OCI-LY7 (cell line): ENCODE results near the gene SETBP1. TPM values are rescaled to one million over a fixed set of nuclear protein-coding genes. Genes with fewer than 3 reads are reported as not detected.

Source experiments
- BruUV-seq: library from RNA; stranded (reverse); fragments of 400-500 nt; replicated peaks from 2 replicates; lab custom pipeline; 2021; lab: Mats Ljungman, UMichigan
- CTCF ChIA-PET: fragments of 300-600 bp; sonication (Branson Sonifier 250); formaldehyde crosslinking; loops from one replicate; lab custom pipeline; 2022; ENCODE audit warnings: antibody characterized with exemption; ENCODE audit not compliant: unreplicated experiment; lab: Charles Lee
- POLR2A ChIA-PET: fragments of 300-600 bp; sonication (Branson Sonifier 250); formaldehyde crosslinking; loops from one replicate; lab custom pipeline; 2022; ENCODE audit warnings: antibody characterized with exemption; lab: Charles Lee
- DNase-seq: peaks from one replicate; pipeline ENCODE4 v3.0.0-alpha.2; 2015; ENCODE audit warnings: low spot score
- H2AFZ ChIP-seq: fragments of 200-600 bp; sonication (generic), shearing (Covaris generic); 2 replicates; pipeline ENCODE4 v1.6.1; 2014; ENCODE audit warnings: mild to moderate bottlenecking, antibody characterized with exemption, low read length, moderate library complexity
- H3K27ac ChIP-seq: fragments of 200-600 bp; sonication (generic); 2 replicates; pipeline ENCODE4 v1.5.1; 2014; ENCODE audit warnings: mixed run types, low read depth, mild to moderate bottlenecking, moderate library complexity, low read length, inconsistent platforms; ENCODE audit not compliant: poor library complexity, severe bottlenecking
- H3K36me3 ChIP-seq: fragments of 200-600 bp; sonication (generic); 2 replicates; pipeline ENCODE4 v1.6.1; 2014; ENCODE audit warnings: mild to moderate bottlenecking, antibody characterized with exemption, low read length, moderate library complexity, mixed read lengths; ENCODE audit not compliant: insufficient read depth
- H3K4me1 ChIP-seq: fragments of 200-600 bp; sonication (generic); 2 replicates; pipeline ENCODE4 v1.5.1; 2014; ENCODE audit warnings: mild to moderate bottlenecking, low read length; ENCODE audit not compliant: insufficient read depth, poor library complexity, severe bottlenecking
- H3K4me2 ChIP-seq: fragments of 200-600 bp; sonication (generic); 2 replicates; pipeline ENCODE4 v1.6.1; 2014; ENCODE audit warnings: mild to moderate bottlenecking, low read length
- H3K4me3 ChIP-seq: fragments of 200-600 bp; sonication (generic); 2 replicates; pipeline ENCODE4 v1.5.1; 2014; ENCODE audit warnings: mild to moderate bottlenecking, low read depth, low read length; ENCODE audit not compliant: poor library complexity, severe bottlenecking
- H3K79me2 ChIP-seq: fragments of 200-600 bp; sonication (generic); 2 replicates; pipeline ENCODE4 v1.6.1; 2016; ENCODE audit warnings: low read depth, mild to moderate bottlenecking, low read length, moderate library complexity, mixed read lengths; ENCODE audit not compliant: insufficient read depth
- H3K9me2 ChIP-seq: fragments of 200-600 bp; sonication (generic); 2 replicates; pipeline ENCODE4 v1.6.1; 2016; ENCODE audit warnings: mild to moderate bottlenecking, low read length, mixed read lengths; ENCODE audit not compliant: insufficient read depth
- H3K9me3 ChIP-seq: fragments of 200-600 bp; sonication (generic); 2 replicates; pipeline ENCODE4 v1.6.1; 2014; ENCODE audit warnings: mild to moderate bottlenecking, mixed run types, low read length, mixed read lengths
- H4K20me1 ChIP-seq: fragments of 200-600 bp; sonication (generic); 2 replicates; pipeline ENCODE4 v1.6.1; 2014; ENCODE audit warnings: mild to moderate bottlenecking, antibody characterized with exemption, low read length, moderate library complexity, mixed read lengths; ENCODE audit not compliant: insufficient read depth
- CTCF ChIP-seq: fragments of 200-600 bp; sonication (generic); conservative IDR thresholded peaks from 2 replicates; pipeline ENCODE4 v1.5.1; 2014; ENCODE audit warnings: mild to moderate bottlenecking, antibody characterized with exemption, low read length, moderate library complexity, mixed read lengths
- EZH2phosphoT487 ChIP-seq: fragments of 200-600 bp; sonication (generic); IDR thresholded peaks from 2 replicates; pipeline ENCODE4 v1.6.1; 2018; ENCODE audit warnings: low read depth, borderline replicate concordance, mild to moderate bottlenecking, mixed run types, antibody characterized with exemption, low read length, moderate library complexity, mixed read lengths
- intact Hi-C: fragments of 100-400 bp; cut with micrococcal nuclease; formaldehyde crosslinking; loops from one replicate; pipeline ENCODE4 v1.10.0; 2022; ENCODE audit not compliant: unreplicated experiment
- total RNA-seq, 2 experiments: library from RNA; depleted of rRNA in 1 of 2; stranded (reverse); fragments of >200 nt in 1 of 2; shearing (Covaris generic) in 1 of 2; gene quantifications; 2 replicates each; pipeline ENCODE4 v1.2.3, GENCODE V29; 2014 to 2022

SETBP1 gene
- total RNA-seq, 2 experiments from 2014 or later, result 2.6 to 9.1 TPM

GRCh38 chr18:44866103-44866502, 185.4 kb downstream of the SETBP1 start:
- Histone ChIP-seq H3K4me1 (no peaks in the 10 kb centered on the region), H4K20me1 (no peaks in the 10 kb centered on the region), H3K9me2 (no peaks in the 10 kb centered on the region), H3K4me3 (no peak overlapping the region), H3K9me3 (no peaks in the 10 kb centered on the region), H2AFZ (no peak overlapping the region), H3K27ac (no peak overlapping the region), H3K4me2 (no peak overlapping the region), H3K36me3 (no peaks in the 10 kb centered on the region), H3K79me2 (no peaks in the 10 kb centered on the region)
- POLR2A ChIA-PET, result no interaction called here
- no TSS peak for BruUV-seq
- CTCF ChIA-PET, result no interaction called here
- TF ChIP-seq CTCF (no peak), EZH2phosphoT487 (no peak)
- intact Hi-C loops, result no loop called here
- no peak for DNase-seq

- H3K36me3 ChIP-seq, result no peaks in the 10 kb centered on the region
- no TSS peak for BruUV-seq
- ChIA-PET POLR2A (interaction anchor here (0.7 to 1.4 kb wide), 3 partner anchors 20 to 118 kb away, joined by 3 read pairs; no protein-coding TSS in a partner anchor), CTCF (no interaction called here)
- H3K4me1 ChIP-seq, result no peaks in the 10 kb centered on the region
- H3K4me2 ChIP-seq, result no peak overlapping the region
- no peaks in the 10 kb centered on the region for H3K9me3 ChIP-seq
- no peaks in the 10 kb centered on the region for H4K20me1 ChIP-seq
- no peaks in the 10 kb centered on the region for H3K79me2 ChIP-seq
- no peak for TF ChIP-seq EZH2phosphoT487
- no peak for TF ChIP-seq CTCF
- H3K27ac ChIP-seq, result no peak overlapping the region
- DNase-seq, result no peak
- no peak overlapping the region for H2AFZ ChIP-seq
- intact Hi-C loops, result no loop called here
- no peaks in the 10 kb centered on the region for H3K9me2 ChIP-seq
- H3K4me3 ChIP-seq, result no peak overlapping the region
Observed at GRCh38 chr18:44869533-44869932, 188.8 kb downstream of the SETBP1 start.

GRCh38 chr18:44870631-44871502, 190.2 kb downstream of the SETBP1 start:
- no peaks in the 10 kb centered on the region for H3K36me3 ChIP-seq
- no peaks in the 10 kb centered on the region for H4K20me1 ChIP-seq
- H3K9me2 ChIP-seq, result no peaks in the 10 kb centered on the region
- intact Hi-C loops, result no loop called here
- no peaks in the 10 kb centered on the region for H3K9me3 ChIP-seq
- no peak overlapping the region for H3K4me2 ChIP-seq
- H3K79me2 ChIP-seq, result no peaks in the 10 kb centered on the region
- TF ChIP-seq EZH2phosphoT487 (no peak), CTCF (no peak)
- no peak for DNase-seq
- CTCF ChIA-PET, result no interaction called here
- no peak overlapping the region for H3K4me3 ChIP-seq
- no peaks in the 10 kb centered on the region for H3K4me1 ChIP-seq
- no TSS peak for BruUV-seq
- no peak overlapping the region for H3K27ac ChIP-seq
- POLR2A ChIA-PET, result interaction anchor here (1.4 kb wide), 1 partner anchor 18 kb away, joined by 3 read pairs; no protein-coding TSS in a partner anchor
- no peak overlapping the region for H2AFZ ChIP-seq
